ENCODE measurements around the gene SYNRG. TPM values are rescaled to one million over a fixed set of nuclear protein-coding genes. Genes with fewer than 3 reads are reported as not detected.

Gene SYNRG
- total RNA-seq, 1 donor from 2014 or later: 49.5 TPM

GRCh38 chr17:37488009-37488604 lies 121.1 kb downstream of the SYNRG start:
- no peak for DNase-seq (ENCODE audit: low spot score)
- Mint-ChIP-seq H3K9me3 (ENCODE audit: unreplicated experiment) (no peaks in the 10 kb centered on the region), H3K4me1 (ENCODE audit: unreplicated experiment) (peaks cover 33% of the 10 kb centered on the region), H3K4me3 (ENCODE audit: unreplicated experiment) (peak overlapping the region; percentile 91), H3K36me3 (ENCODE audit: low read depth, unreplicated experiment) (peaks cover 4% of the 10 kb centered on the region), H3K27ac (ENCODE audit: unreplicated experiment) (no peak overlapping the region), H3K27me3 (ENCODE audit: unreplicated experiment) (peaks cover 8% of the 10 kb centered on the region)
- no peak for TF ChIP-seq CTCF (IDR thresholded peaks at IDR 0.05; ENCODE audit: unreplicated experiment)

GRCh38 chr17:37485938-37486570 lies 123.2 kb downstream of the SYNRG start:
- no peak for TF ChIP-seq CTCF (IDR thresholded peaks at IDR 0.05; ENCODE audit: unreplicated experiment)
- H3K27ac Mint-ChIP-seq (ENCODE audit: unreplicated experiment): no peak overlapping the region
- H3K27me3 Mint-ChIP-seq (ENCODE audit: unreplicated experiment): peaks cover 5% of the 10 kb centered on the region
- no peak overlapping the region for H3K4me3 Mint-ChIP-seq (ENCODE audit: unreplicated experiment)
- no peak for DNase-seq (ENCODE audit: low spot score)
- H3K36me3 Mint-ChIP-seq (ENCODE audit: low read depth, unreplicated experiment): peaks cover 4% of the 10 kb centered on the region
- H3K4me1 Mint-ChIP-seq (ENCODE audit: unreplicated experiment): peaks cover 35% of the 10 kb centered on the region
- no peaks in the 10 kb centered on the region for H3K9me3 Mint-ChIP-seq (ENCODE audit: unreplicated experiment)

GRCh38 chr17:37483311-37484039 lies 125.7 kb downstream of the SYNRG start:
- H3K27ac Mint-ChIP-seq (ENCODE audit: unreplicated experiment): peak overlapping the region; percentile 6
- H3K36me3 Mint-ChIP-seq (ENCODE audit: low read depth, unreplicated experiment): no peaks in the 10 kb centered on the region
- DNase-seq (ENCODE audit: low spot score): no peak
- H3K9me3 Mint-ChIP-seq (ENCODE audit: unreplicated experiment): no peaks in the 10 kb centered on the region
- no peak overlapping the region for H3K4me3 Mint-ChIP-seq (ENCODE audit: unreplicated experiment)
- H3K27me3 Mint-ChIP-seq (ENCODE audit: unreplicated experiment): peaks cover under 1% of the 10 kb centered on the region
- TF ChIP-seq CTCF (IDR thresholded peaks at IDR 0.05; ENCODE audit: unreplicated experiment): no peak
- H3K4me1 Mint-ChIP-seq (ENCODE audit: unreplicated experiment): peaks cover 27% of the 10 kb centered on the region

- H3K4me1 Mint-ChIP-seq (ENCODE audit: unreplicated experiment): peaks cover 30% of the 10 kb centered on the region
- H3K27me3 Mint-ChIP-seq (ENCODE audit: unreplicated experiment): no peaks in the 10 kb centered on the region
- H3K27ac Mint-ChIP-seq (ENCODE audit: unreplicated experiment): peak overlapping the region; percentile 14
- no peak overlapping the region for H3K4me3 Mint-ChIP-seq (ENCODE audit: unreplicated experiment)
- TF ChIP-seq CTCF (IDR thresholded peaks at IDR 0.05; ENCODE audit: unreplicated experiment): no peak
- H3K36me3 Mint-ChIP-seq (ENCODE audit: low read depth, unreplicated experiment): peaks cover 8% of the 10 kb centered on the region
- H3K9me3 Mint-ChIP-seq (ENCODE audit: unreplicated experiment): no peaks in the 10 kb centered on the region
- no peak for DNase-seq (ENCODE audit: low spot score)
These were observed 128.1 kb downstream of the SYNRG start for GRCh38 chr17:37481001-37481665.
